Stimulated activated CD8-positive, alpha-beta memory T cell treated with anti-CD3 and anti-CD28 coated beads, Interleukin-7, amount 100 ng/mL, for 1 hour (primary cell): Measurements from ENCODE around the gene TBPL1.
"Not testable (repeated sequence)": the region's sequence is repeated elsewhere in the genome, so short reads cannot be mapped to it uniquely, and the experiment has no call there.

Experiments used
- DNase-seq, 2 donors: peaks; one replicate each; pipeline ENCODE4 v3.0.0-alpha.2; 2020; ENCODE audit warnings: low read depth in 2 of 2

The TBPL1 gene

GRCh38 chr6:133952815-133953633 lies at the start of gene TBPL1:
TBPL1 (plus strand) TSS chr6:133953224; CDS start chr6:133980126, 26,902 bp downstream.
- DNase-seq: peak; percentile 83 to 84

- DNase-seq: no peak
Measured at GRCh38 chr6:133903855-133904254, 49.2 kb upstream of the TBPL1 start.

- no peak for DNase-seq
Measured at GRCh38 chr6:133906050-133906449, 47.0 kb upstream of the TBPL1 start.

GRCh38 chr6:133916650-133917151 lies 36.3 kb upstream of the TBPL1 start:
- DNase-seq: peak; percentile 38 to 60

GRCh38 chr6:133917781-133918180 lies 35.2 kb upstream of the TBPL1 start:
- no peak for DNase-seq

GRCh38 chr6:133918208-133918930 lies 34.7 kb upstream of the TBPL1 start:
- DNase-seq: no peak

GRCh38 chr6:133919362-133919761 lies 33.7 kb upstream of the TBPL1 start:
- no peak for DNase-seq

- peak; percentile 20 to 40 for DNase-seq
Measured at GRCh38 chr6:133921249-133921859, 31.7 kb upstream of the TBPL1 start.

- DNase-seq: peak in 1 of 2 donors; percentile 13
Measured at GRCh38 chr6:133923938-133924593, 29.0 kb upstream of the TBPL1 start.

GRCh38 chr6:133931221-133931620 lies 21.8 kb upstream of the TBPL1 start:
- DNase-seq: not testable (repeated sequence)

- DNase-seq: not testable (repeated sequence)
Measured at GRCh38 chr6:133936352-133936751, 16.7 kb upstream of the TBPL1 start.

- DNase-seq: no peak
Measured at GRCh38 chr6:133937909-133938308, 15.1 kb upstream of the TBPL1 start.

- no peak for DNase-seq
Measured at GRCh38 chr6:133938533-133938932, 14.5 kb upstream of the TBPL1 start.

- DNase-seq: no peak
Measured at GRCh38 chr6:133939778-133940667, 13.0 kb upstream of the TBPL1 start.

- no peak for DNase-seq
Measured at GRCh38 chr6:133945158-133945557, 7.9 kb upstream of the TBPL1 start.

- DNase-seq: no peak
Measured at GRCh38 chr6:133947302-133947900, 5.6 kb upstream of the TBPL1 start.

- no peak for DNase-seq
Measured at GRCh38 chr6:133948472-133948871, 4.6 kb upstream of the TBPL1 start.

GRCh38 chr6:133951227-133951626 lies 1.8 kb upstream of the TBPL1 start:
- no peak for DNase-seq

- DNase-seq: peak in 1 of 2 donors; percentile 5
Measured at GRCh38 chr6:133951881-133952814, 876 bp upstream of the TBPL1 start.
